ENCODE data around the gene FAM120A. TPM values are rescaled to one million over a fixed set of nuclear protein-coding genes. Genes with fewer than 3 reads are reported as not detected.

The FAM120A gene
- total and polyA plus RNA-seq, 2 of the 13 experiments (the other 11 are each of a cell fraction or from before 2014, with no cell fraction given): 41.3 to 44.4 TPM

- TF ChIP-seq ZNF687 (CRISPR knock-in tag; IDR thresholded peaks at IDR 0.05): peak; percentile 83
- no peak for TF ChIP-seq MAFK (conservative IDR thresholded peaks at IDR 0.05 in 1 of 2, IDR thresholded peaks at IDR 0.05 in 1 of 2; ENCODE audit: low read length in 2 of 2)
- TF ChIP-seq HDAC2 (CRISPR knock-in tag; IDR thresholded peaks at IDR 0.05): 0 out of 2 replicates have a peak, but pooled peaks have one; percentile 9
- TF ChIP-seq ZNF121 (CRISPR knock-in tag; IDR thresholded peaks at IDR 0.05): no peak
- peak; percentile 55; the same call in 1 of the 2 replicates for TF ChIP-seq KDM2A (CRISPR knock-in tag; IDR thresholded peaks at IDR 0.05; ENCODE audit: borderline replicate concordance, low read depth)
- 0 out of 2 replicates have a peak, but pooled peaks have one; percentile 51 for TF ChIP-seq PITX1 (CRISPR knock-in tag; IDR thresholded peaks at IDR 0.05)
- no peak for TF ChIP-seq ZBED4 (CRISPR knock-in tag; IDR thresholded peaks at IDR 0.05; ENCODE audit: borderline replicate concordance)
- no peak for TF ChIP-seq NR3C1 (CRISPR knock-in tag; IDR thresholded peaks at IDR 0.05)
- TF ChIP-seq TCF7L2 (IDR thresholded peaks at IDR 0.05; ENCODE audit: low read depth, low read length): no peak
- no peak for TF ChIP-seq ATM (IDR thresholded peaks at IDR 0.05; ENCODE audit: borderline replicate concordance)
- TF ChIP-seq, protein P1, sequence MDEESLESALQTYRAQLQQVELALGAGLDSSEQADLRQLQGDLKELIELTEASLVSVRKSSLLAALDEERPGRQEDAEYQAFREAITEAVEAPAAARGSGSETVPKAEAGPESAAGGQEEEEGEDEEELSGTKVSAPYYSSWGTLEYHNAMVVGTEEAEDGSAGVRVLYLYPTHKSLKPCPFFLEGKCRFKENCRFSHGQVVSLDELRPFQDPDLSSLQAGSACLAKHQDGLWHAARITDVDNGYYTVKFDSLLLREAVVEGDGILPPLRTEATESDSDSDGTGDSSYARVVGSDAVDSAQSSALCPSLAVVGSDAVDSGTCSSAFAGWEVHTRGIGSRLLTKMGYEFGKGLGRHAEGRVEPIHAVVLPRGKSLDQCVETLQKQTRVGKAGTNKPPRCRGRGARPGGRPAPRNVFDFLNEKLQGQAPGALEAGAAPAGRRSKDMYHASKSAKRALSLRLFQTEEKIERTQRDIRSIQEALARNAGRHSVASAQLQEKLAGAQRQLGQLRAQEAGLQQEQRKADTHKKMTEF (CRISPR knock-in tag; IDR thresholded peaks at IDR 0.05): peak; percentile 66; the same call in 1 of the 2 replicates
- TF ChIP-seq ZNF12 (CRISPR knock-in tag; IDR thresholded peaks at IDR 0.05): no peak; the same call in 1 of the 2 replicates
- TF ChIP-seq ZNF264 (CRISPR knock-in tag; IDR thresholded peaks at IDR 0.05): no peak
- TF ChIP-seq ZNF263 (CRISPR knock-in tag; IDR thresholded peaks at IDR 0.05): peak; percentile 54
- peak; percentile 76 for TF ChIP-seq GABPB1 (CRISPR knock-in tag; IDR thresholded peaks at IDR 0.05)
- peak; percentile 59; the same call in 1 of the 2 replicates for TF ChIP-seq ZNF777 (CRISPR knock-in tag; IDR thresholded peaks at IDR 0.05)
- TF ChIP-seq ZSCAN25 (CRISPR knock-in tag; IDR thresholded peaks at IDR 0.05): peak; percentile 45
- TF ChIP-seq E2F5 (CRISPR knock-in tag; conservative IDR thresholded peaks at IDR 0.05): no peak
- no peak for TF ChIP-seq HOXA7 (CRISPR knock-in tag; IDR thresholded peaks at IDR 0.05)
Measured at GRCh38 chr9:93450945-93451815, at the start of gene FAM120A (continued).

Data from HepG2 (cell line).